ENCODE data around the gene GON4L. TPM values are rescaled to one million over a fixed set of nuclear protein-coding genes. Genes with fewer than 3 reads are reported as not detected.

GON4L gene
- total and polyA plus RNA-seq, 2 of the 4 experiments (the other 2 are of a cell fraction), result 21.2 to 30.3 TPM

- H3K14ac ChIP-seq (replicated peaks; ENCODE audit: low read depth, low read length), result no peak overlapping the region
- no peaks in the 10 kb centered on the region for H3K4me1 ChIP-seq (ENCODE audit: control insufficient read depth, insufficient read depth, low read length)
- no peak overlapping the region for H2BK15ac ChIP-seq (ENCODE audit: low read depth, low read length)
- no peak overlapping the region for H4K8ac ChIP-seq (ENCODE audit: low read depth in 2 of 2, low read length in 2 of 2)
- ChIA-PET POLR2A (ENCODE audit: unreplicated experiment) (no interaction called here), CTCF (no interaction called here)
- intact Hi-C loops (cut with micrococcal nuclease), result no loop called here
- peaks cover 21 to 37% of the 10 kb centered on the region in 2 experiments for H3K79me1 ChIP-seq (ENCODE audit: low read depth in 1 of 2, low read length in 2 of 2)
- no peak overlapping the region for H2AFZ ChIP-seq (replicated peaks; ENCODE audit: low read length, poor library complexity)
- no peak overlapping the region for H4K5ac ChIP-seq (ENCODE audit: low read depth, low read length)
- no TSS peak for BruUV-seq (replicated peaks)
- H3K9me3 ChIP-seq (ENCODE audit: control insufficient read depth, insufficient read depth, low read length), result no peaks in the 10 kb centered on the region
- no peak overlapping the region for H3K4me2 ChIP-seq (ENCODE audit: low read depth, low read length)
- H3K27ac ChIP-seq (ENCODE audit: insufficient read depth, low read length), result no peak overlapping the region
- no peak overlapping the region for H2BK5ac ChIP-seq (ENCODE audit: low read depth, low read length, poor library complexity, severe bottlenecking)
- ATAC-seq (ENCODE audit: low read depth) (no peak), DNase-seq (no peak)
- H2BK20ac ChIP-seq (ENCODE audit: low read depth, low read length), result no peak overlapping the region
- H3K9me1 ChIP-seq (ENCODE audit: insufficient read depth, low read length), result peaks cover 2% of the 10 kb centered on the region; the same call in 1 of the 2 replicates
- TF ChIP-seq RAD21 (IDR thresholded peaks at IDR 0.05; ENCODE audit: low read length) (no peak), CHD1 (IDR thresholded peaks at IDR 0.05; ENCODE audit: low read depth, low read length) (no peak), CEBPB (IDR thresholded peaks at IDR 0.05; ENCODE audit: low read depth, low read length) (no peak), USF2 (IDR thresholded peaks at IDR 0.05; ENCODE audit: low read depth, low read length) (no peak), ELK1 (IDR thresholded peaks at IDR 0.05; ENCODE audit: borderline replicate concordance, low read depth, low read length) (no peak), POLR2A (IDR thresholded peaks at IDR 0.05; ENCODE audit: low read depth, low read length) (no peak), NFE2L2 (IDR thresholded peaks at IDR 0.05; ENCODE audit: low read depth, low read length) (no peak), RFX5 (IDR thresholded peaks at IDR 0.05; ENCODE audit: low read depth, low read length) (no peak), SMC3 (IDR thresholded peaks at IDR 0.05; ENCODE audit: low read depth, low read length) (no peak), MAZ (IDR thresholded peaks at IDR 0.05; ENCODE audit: borderline replicate concordance, low read depth, low read length) (no peak), MAFK (IDR thresholded peaks at IDR 0.05; ENCODE audit: low read depth, low read length) (no peak)
- H2AK5ac ChIP-seq (ENCODE audit: low read depth, low read length), result no peak overlapping the region
- H3K56ac ChIP-seq (ENCODE audit: extremely low read depth, insufficient read depth, low read length), result no peak overlapping the region
- peaks cover 56% of the 10 kb centered on the region for H3K36me3 ChIP-seq (ENCODE audit: control insufficient read depth, insufficient read depth, low read length)
- no peak overlapping the region for H4K91ac ChIP-seq (ENCODE audit: insufficient read depth, low read depth, low read length)
- no peak overlapping the region for H3K18ac ChIP-seq (ENCODE audit: low read depth, low read length)
- no peaks in the 10 kb centered on the region; the same call in 1 of the 2 replicates for H4K20me1 ChIP-seq (ENCODE audit: insufficient read depth, low read length)
- no peak overlapping the region for H2AK9ac ChIP-seq (replicated peaks; ENCODE audit: low read depth, low read length, poor library complexity)
- dilution Hi-C loops (cut with HindIII; ENCODE audit: low sequenced_read_pairs, unreplicated experiment), result no loop called here
- H3K9ac ChIP-seq (ENCODE audit: low read depth, low read length), result no peak overlapping the region
- H3K23ac ChIP-seq (ENCODE audit: low read depth, low read length), result no peak overlapping the region
- no peaks in the 10 kb centered on the region for H3K27me3 ChIP-seq (ENCODE audit: control insufficient read depth, insufficient read depth, low read length)
- H3K4me3 ChIP-seq (ENCODE audit: insufficient read depth, low read depth, low read length), result no peak overlapping the region
- in situ Hi-C loops (cut with MboI; ENCODE audit: low sequenced_read_pairs), result no loop called here
- H2BK120ac ChIP-seq (ENCODE audit: low read depth, low read length), result no peak overlapping the region
- H3K4ac ChIP-seq (ENCODE audit: low read depth, low read length), result no peak overlapping the region
- WGBS, 2 experiments (ENCODE audit: extremely low coverage in 2 of 2, insufficient read length in 1 of 2), result 100% methylated on average over 1 of the region's 4 CpGs; no CpG with 5 or more reads in 1 of the 2 experiments
Observed at GRCh38 chr1:155900161-155900560, 43.1 kb upstream of the GON4L start.

Measured in IMR-90 (cell line).